ENCODE measurements around the gene CIT. TPM values are rescaled to one million over a fixed set of nuclear protein-coding genes. Genes with fewer than 3 reads are reported as not detected.

CIT gene
- polyA plus RNA-seq, 4 donors: 12.2 to 22.2 (median 17.8) TPM

GRCh38 chr12:119705182-119705581, 171.9 kb downstream of the CIT start:
- no peak for DNase-seq (ENCODE audit: low read depth in 4 of 4, low spot score in 3 of 4)

- no peak for DNase-seq (ENCODE audit: low read depth in 4 of 4, low spot score in 3 of 4)
Measured at GRCh38 chr12:119704065-119704747, 172.9 kb downstream of the CIT start.

GRCh38 chr12:119700078-119700477, 177.0 kb downstream of the CIT start:
- DNase-seq (ENCODE audit: low read depth in 4 of 4, low spot score in 3 of 4): no peak

- DNase-seq (ENCODE audit: low read depth in 4 of 4, low spot score in 3 of 4): no peak
Measured at GRCh38 chr12:119699199-119699760, 177.8 kb downstream of the CIT start.

GRCh38 chr12:119696943-119697342, 180.2 kb downstream of the CIT start:
- DNase-seq (ENCODE audit: low read depth in 4 of 4, low spot score in 3 of 4): no peak

GRCh38 chr12:119695034-119695433, 182.1 kb downstream of the CIT start:
- DNase-seq (ENCODE audit: low read depth in 4 of 4, low spot score in 3 of 4): no peak

GRCh38 chr12:119694111-119694510, 183.0 kb downstream of the CIT start:
- no peak for DNase-seq (ENCODE audit: low read depth in 4 of 4, low spot score in 3 of 4)

- DNase-seq (ENCODE audit: low read depth in 4 of 4, low spot score in 3 of 4): no peak
Measured at GRCh38 chr12:119693511-119693910, 183.6 kb downstream of the CIT start.

- no peak for DNase-seq (ENCODE audit: low read depth in 4 of 4, low spot score in 3 of 4)
Measured at GRCh38 chr12:119692997-119693396, 184.1 kb downstream of the CIT start.

GRCh38 chr12:119692410-119692809, 184.7 kb downstream of the CIT start:
- no peak for DNase-seq (ENCODE audit: low read depth in 4 of 4, low spot score in 3 of 4)

- DNase-seq (ENCODE audit: low read depth in 4 of 4, low spot score in 3 of 4): no peak
Measured at GRCh38 chr12:119691202-119691810, 185.8 kb downstream of the CIT start.

- no peak for DNase-seq (ENCODE audit: low read depth in 4 of 4, low spot score in 3 of 4)
Measured at GRCh38 chr12:119689935-119690500, 187.1 kb downstream of the CIT start.

GRCh38 chr12:119687879-119688278, 189.2 kb downstream of the CIT start:
- DNase-seq (ENCODE audit: low read depth in 4 of 4, low spot score in 3 of 4): no peak

GRCh38 chr12:119687406-119687805, 189.7 kb downstream of the CIT start:
- no peak for DNase-seq (ENCODE audit: low read depth in 4 of 4, low spot score in 3 of 4)

GRCh38 chr12:119686776-119687175, 190.3 kb downstream of the CIT start:
- DNase-seq (ENCODE audit: low read depth in 4 of 4, low spot score in 3 of 4): no peak

GRCh38 chr12:119686355-119686754, 190.8 kb downstream of the CIT start:
- no peak for DNase-seq (ENCODE audit: low read depth in 4 of 4, low spot score in 3 of 4)

- DNase-seq (ENCODE audit: low read depth in 4 of 4, low spot score in 3 of 4): no peak
Measured at GRCh38 chr12:119685375-119685774, 191.7 kb downstream of the CIT start.

- DNase-seq (ENCODE audit: low read depth in 4 of 4, low spot score in 3 of 4): no peak
Measured at GRCh38 chr12:119684711-119685369, 192.3 kb downstream of the CIT start.

GRCh38 chr12:119683816-119684215, 193.3 kb downstream of the CIT start:
- no peak for DNase-seq (ENCODE audit: low read depth in 4 of 4, low spot score in 3 of 4)

- no peak for DNase-seq (ENCODE audit: low read depth in 4 of 4, low spot score in 3 of 4)
Measured at GRCh38 chr12:119683413-119683812, 193.7 kb downstream of the CIT start.

- no peak for DNase-seq (ENCODE audit: low read depth in 4 of 4, low spot score in 3 of 4)
Measured at GRCh38 chr12:119682639-119683252, 194.4 kb downstream of the CIT start.
